CD8-positive, alpha-beta memory T cell (primary cell): ENCODE results near the gene GRID1. TPM values are rescaled to one million over a fixed set of nuclear protein-coding genes. Genes with fewer than 3 reads are reported as not detected.
"Not testable (repeated sequence)": the region's sequence is repeated elsewhere in the genome, so short reads cannot be mapped to it uniquely, and the experiment has no call there.

ENCODE experiments used
- CTCF ChIA-PET: fragments of 350-600 bp; sonication (Branson Sonifier 250); formaldehyde crosslinking; loops from one replicate; lab custom pipeline; 2021; ENCODE audit warnings: antibody characterized with exemption; lab: Charles Lee
- POLR2A ChIA-PET: fragments of 350-600 bp; sonication (Branson Sonifier 250); formaldehyde crosslinking; loops from one replicate; lab custom pipeline; 2021; ENCODE audit warnings: antibody characterized with exemption; lab: Charles Lee
- DNase-seq, 5 donors: peaks; one replicate each; pipeline versions ENCODE4 v3.0.0 to v3.0.0-alpha.2; 2020 to 2022; ENCODE audit warnings: mixed read lengths in 1 of 5
- H3K27ac ChIP-seq: one replicate; pipeline ENCODE4 v1.7.0; 2013; ENCODE audit warnings: low read depth, mild to moderate bottlenecking, low read length, moderate library complexity
- H3K27me3 ChIP-seq: 2 replicates; pipeline ENCODE4 v1.7.0; 2013; ENCODE audit warnings: low read length, mild to moderate bottlenecking; ENCODE audit not compliant: insufficient read depth, poor library complexity, severe bottlenecking
- H3K36me3 ChIP-seq: 2 replicates; pipeline ENCODE4 v1.7.0; 2013; ENCODE audit warnings: mild to moderate bottlenecking, low read length, moderate library complexity; ENCODE audit not compliant: insufficient read depth
- H3K4me1 ChIP-seq: 2 replicates; pipeline ENCODE4 v1.7.0; 2013; ENCODE audit warnings: mild to moderate bottlenecking, low read length, moderate library complexity; ENCODE audit not compliant: insufficient read depth
- H3K4me3 ChIP-seq: 2 replicates; pipeline ENCODE4 v1.7.0; 2013; ENCODE audit warnings: mild to moderate bottlenecking, low read length
- H3K9me3 ChIP-seq: 2 replicates; pipeline ENCODE4 v1.7.0; 2013; ENCODE audit warnings: mild to moderate bottlenecking, low read length
- H3K27ac Mint-ChIP-seq, 8 donors: one replicate each; pipeline ENCODE4 v1.8.0; 2020 to 2021; ENCODE audit warnings: mixed read lengths in 8 of 8, mild to moderate bottlenecking in 6 of 8, inconsistent platforms in 3 of 8, moderate library complexity in 3 of 8
- H3K27me3 Mint-ChIP-seq, 2 donors: one replicate each; pipeline ENCODE4 v1.8.0; 2020 to 2021; ENCODE audit warnings: mixed read lengths in 2 of 2, mild to moderate bottlenecking in 1 of 2, moderate library complexity in 1 of 2
- H3K36me3 Mint-ChIP-seq, 3 donors: one replicate each; pipeline ENCODE4 v1.8.0; 2020 to 2021; ENCODE audit warnings: mixed read lengths in 3 of 3, inconsistent platforms in 1 of 3, mild to moderate bottlenecking in 1 of 3
- H3K4me1 Mint-ChIP-seq, 3 donors: one replicate each; pipeline ENCODE4 v1.8.0; 2020 to 2021; ENCODE audit warnings: mixed read lengths in 3 of 3, inconsistent platforms in 1 of 3, mild to moderate bottlenecking in 1 of 3
- H3K4me3 Mint-ChIP-seq, 7 donors: one replicate each; pipeline ENCODE4 v1.8.0; 2020 to 2021; ENCODE audit warnings: mixed read lengths in 7 of 7, mild to moderate bottlenecking in 6 of 7, moderate library complexity in 4 of 7, inconsistent platforms in 2 of 7
- H3K9me3 Mint-ChIP-seq, 5 donors: one replicate each; pipeline ENCODE4 v1.8.0; 2020 to 2022; ENCODE audit warnings: mixed read lengths in 5 of 5, mild to moderate bottlenecking in 3 of 5, moderate library complexity in 2 of 5, inconsistent platforms in 1 of 5
- polyA plus RNA-seq: library from polyadenylated mRNA; unstranded; fragments of 300-500 nt; fragmentation: Illumina TruSeq; gene quantifications from one replicate; pipeline ENCODE4 v1.2.3, GENCODE V29; 2021
- total RNA-seq, 2 experiments: library from RNA; stranded (reverse); gene quantifications; one replicate each; pipeline ENCODE4 v1.2.3, GENCODE V29; 2021

Gene GRID1
- total and polyA plus RNA-seq, 3 experiments from 2014 or later = not detected

DNA sequence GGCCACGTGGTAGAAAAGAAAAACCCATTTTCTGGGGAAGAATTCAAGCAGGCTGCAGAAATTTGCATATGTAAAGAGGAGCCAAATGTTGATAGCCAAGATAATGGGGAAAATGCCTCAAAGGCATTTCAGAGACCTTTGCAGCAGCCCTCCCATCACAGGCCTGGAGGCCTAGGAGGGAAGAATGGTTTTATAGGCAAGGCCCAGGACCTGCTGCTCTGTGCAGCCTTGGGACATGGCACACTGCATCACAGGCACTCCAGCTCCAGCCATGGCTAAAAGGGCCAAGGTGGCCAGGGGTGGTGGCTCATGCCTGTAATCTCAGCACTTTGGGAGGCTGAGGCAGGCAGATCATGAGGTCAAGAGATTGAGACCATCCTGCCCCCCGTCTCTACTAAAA, 128.5 kb downstream of the GRID1 start:
- H3K9me3 ChIP-seq, CTCF ChIA-PET, H3K4me1 Mint-ChIP-seq, H3K27me3 ChIP-seq, DNase-seq, H3K9me3 Mint-ChIP-seq, H3K27ac Mint-ChIP-seq, H3K4me3 ChIP-seq, POLR2A ChIA-PET, H3K27ac ChIP-seq, H3K4me3 Mint-ChIP-seq, H3K36me3 Mint-ChIP-seq, H3K4me1 ChIP-seq, H3K36me3 ChIP-seq: not testable (repeated sequence)
- peaks cover 0 to 16% of the 10 kb centered on the region in 2 donors for H3K27me3 Mint-ChIP-seq

- no peak for DNase-seq
Measured at GRCh38 chr10:86234541-86235270, 131.9 kb downstream of the GRID1 start.

GRCh38 chr10:86234107-86234506, 132.5 kb downstream of the GRID1 start:
- Mint-ChIP-seq H3K4me3 (no peak overlapping the region), H3K36me3 (no peaks in the 10 kb centered on the region), H3K9me3 (peaks cover 0 to 8% (median 2%) of the 10 kb centered on the region in 5 donors), H3K4me1 (no peaks in the 10 kb centered on the region), H3K27me3 (peaks cover 0 to 13% of the 10 kb centered on the region in 2 donors), H3K27ac (no peak overlapping the region)
- H3K9me3 ChIP-seq = no peaks in the 10 kb centered on the region
- H3K4me3 ChIP-seq = no peak overlapping the region
- H3K27me3 ChIP-seq = no peaks in the 10 kb centered on the region
- no peak for DNase-seq
- POLR2A ChIA-PET = no interaction called here
- H3K4me1 ChIP-seq = no peaks in the 10 kb centered on the region
- H3K27ac ChIP-seq = no peak overlapping the region
- CTCF ChIA-PET = no interaction called here
- no peaks in the 10 kb centered on the region for H3K36me3 ChIP-seq

More at GRCh38 chr10:86234541-86235270, 131.9 kb downstream of the GRID1 start:
- no peak overlapping the region for H3K27ac Mint-ChIP-seq
- H3K4me3 Mint-ChIP-seq = no peak overlapping the region
- H3K27ac ChIP-seq = no peak overlapping the region
- H3K27me3 ChIP-seq = no peaks in the 10 kb centered on the region
- no peaks in the 10 kb centered on the region for H3K4me1 ChIP-seq
- H3K4me1 Mint-ChIP-seq = no peaks in the 10 kb centered on the region
- H3K36me3 ChIP-seq = no peaks in the 10 kb centered on the region
- no peaks in the 10 kb centered on the region for H3K9me3 ChIP-seq
- POLR2A ChIA-PET = no interaction called here
- peaks cover 0 to 8% (median 2%) of the 10 kb centered on the region in 5 donors for H3K9me3 Mint-ChIP-seq
- peaks cover 0 to 13% of the 10 kb centered on the region in 2 donors for H3K27me3 Mint-ChIP-seq
- H3K4me3 ChIP-seq = no peak overlapping the region
- CTCF ChIA-PET = no interaction called here
- no peaks in the 10 kb centered on the region for H3K36me3 Mint-ChIP-seq

GRCh38 chr10:86233131-86233530, 133.5 kb downstream of the GRID1 start:
- ChIA-PET POLR2A (no interaction called here), CTCF (no interaction called here)
- H3K4me3 Mint-ChIP-seq = no peak overlapping the region
- H3K4me1 Mint-ChIP-seq = no peaks in the 10 kb centered on the region
- H3K27ac Mint-ChIP-seq = no peak overlapping the region
- no peak overlapping the region for H3K27ac ChIP-seq
- no peaks in the 10 kb centered on the region for H3K4me1 ChIP-seq
- no peak overlapping the region for H3K4me3 ChIP-seq
- no peaks in the 10 kb centered on the region for H3K36me3 Mint-ChIP-seq
- H3K27me3 ChIP-seq = no peaks in the 10 kb centered on the region
- peaks cover 0 to 13% of the 10 kb centered on the region in 2 donors for H3K27me3 Mint-ChIP-seq
- no peaks in the 10 kb centered on the region for H3K9me3 ChIP-seq
- no peak for DNase-seq
- H3K9me3 Mint-ChIP-seq = peaks cover 0 to 8% (median 2%) of the 10 kb centered on the region in 5 donors
- H3K36me3 ChIP-seq = no peaks in the 10 kb centered on the region

DNA sequence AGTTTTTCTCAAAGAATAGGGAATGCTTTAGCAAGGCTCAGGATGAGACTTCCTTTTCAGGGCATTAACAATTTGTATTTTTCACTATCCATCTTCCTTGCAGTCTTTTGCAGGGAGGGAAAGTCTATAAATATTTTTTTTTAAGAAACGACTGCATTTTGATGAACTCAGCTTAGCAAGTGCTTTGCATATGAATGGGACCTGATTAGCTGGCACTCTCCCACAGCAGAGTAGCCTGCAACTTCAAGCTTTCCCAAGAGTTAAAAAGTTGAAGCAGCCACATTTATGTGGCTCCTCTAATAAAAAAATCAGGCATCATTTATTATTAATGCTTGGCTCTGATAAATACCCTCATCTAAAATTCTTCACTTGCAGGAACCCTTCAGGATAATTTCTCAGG, 134.0 kb downstream of the GRID1 start:
- H3K36me3 ChIP-seq = no peaks in the 10 kb centered on the region
- H3K27ac Mint-ChIP-seq = no peak overlapping the region
- CTCF ChIA-PET = no interaction called here
- no peaks in the 10 kb centered on the region for H3K4me1 Mint-ChIP-seq
- no peak overlapping the region for H3K4me3 ChIP-seq
- no peaks in the 10 kb centered on the region for H3K4me1 ChIP-seq
- H3K36me3 Mint-ChIP-seq = no peaks in the 10 kb centered on the region
- no peaks in the 10 kb centered on the region for H3K27me3 ChIP-seq
- peaks cover 0 to 13% of the 10 kb centered on the region in 2 donors for H3K27me3 Mint-ChIP-seq
- DNase-seq = no peak
- no peaks in the 10 kb centered on the region for H3K9me3 ChIP-seq
- POLR2A ChIA-PET = no interaction called here
- no peak overlapping the region for H3K4me3 Mint-ChIP-seq
- H3K9me3 Mint-ChIP-seq = peaks cover 0 to 6% (median 2%) of the 10 kb centered on the region in 5 donors
- no peak overlapping the region for H3K27ac ChIP-seq

DNA sequence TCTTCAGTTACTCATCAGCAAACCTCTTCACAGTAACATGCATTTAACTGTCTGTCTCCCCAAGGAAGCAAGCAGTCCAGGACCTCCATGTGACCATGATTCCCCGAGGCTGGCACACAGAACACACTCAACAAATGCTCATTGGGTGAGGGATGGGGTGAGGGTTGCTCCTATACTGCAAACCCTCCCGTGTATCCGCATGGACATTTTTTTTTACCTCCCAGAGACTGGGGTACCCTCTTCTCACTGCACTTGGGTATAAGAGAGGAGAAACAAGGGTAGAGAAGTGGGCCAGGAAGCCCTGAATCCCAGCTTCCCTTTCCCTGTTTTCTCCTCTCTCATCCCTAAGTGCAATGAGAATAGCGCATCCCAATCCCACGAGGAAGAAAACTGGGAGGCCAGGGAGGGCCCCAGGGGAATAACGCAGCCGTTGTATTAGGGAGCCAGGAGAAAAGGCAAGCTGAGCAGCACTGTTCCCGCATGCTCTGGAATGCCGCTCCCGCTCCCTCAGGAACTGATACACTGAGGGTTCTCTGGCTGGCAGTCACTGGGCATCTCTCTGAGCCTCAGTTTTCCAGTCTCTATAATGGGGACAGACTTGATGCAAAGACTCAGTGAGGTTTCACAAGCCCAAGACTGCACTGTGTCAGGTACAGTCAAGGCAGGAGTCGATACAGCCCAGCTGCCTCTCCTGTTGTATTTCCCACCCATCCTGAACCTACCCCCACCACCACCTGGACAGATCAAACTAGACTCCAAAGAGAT, 134.6 kb downstream of the GRID1 start:
- DNase-seq = no peak
- Histone ChIP-seq H3K9me3 (no peaks in the 10 kb centered on the region), H3K27ac (no peak overlapping the region), H3K4me1 (no peaks in the 10 kb centered on the region), H3K4me3 (no peak overlapping the region), H3K36me3 (no peaks in the 10 kb centered on the region), H3K27me3 (no peaks in the 10 kb centered on the region)
- Mint-ChIP-seq H3K27me3 (peaks cover 0 to 14% of the 10 kb centered on the region in 2 donors), H3K36me3 (no peaks in the 10 kb centered on the region), H3K4me3 (no peak overlapping the region), H3K4me1 (no peaks in the 10 kb centered on the region), H3K27ac (no peak overlapping the region), H3K9me3 (peaks cover 0 to 3% (median 2%) of the 10 kb centered on the region in 5 donors)
- POLR2A ChIA-PET = no interaction called here
- CTCF ChIA-PET = no interaction called here

DNA sequence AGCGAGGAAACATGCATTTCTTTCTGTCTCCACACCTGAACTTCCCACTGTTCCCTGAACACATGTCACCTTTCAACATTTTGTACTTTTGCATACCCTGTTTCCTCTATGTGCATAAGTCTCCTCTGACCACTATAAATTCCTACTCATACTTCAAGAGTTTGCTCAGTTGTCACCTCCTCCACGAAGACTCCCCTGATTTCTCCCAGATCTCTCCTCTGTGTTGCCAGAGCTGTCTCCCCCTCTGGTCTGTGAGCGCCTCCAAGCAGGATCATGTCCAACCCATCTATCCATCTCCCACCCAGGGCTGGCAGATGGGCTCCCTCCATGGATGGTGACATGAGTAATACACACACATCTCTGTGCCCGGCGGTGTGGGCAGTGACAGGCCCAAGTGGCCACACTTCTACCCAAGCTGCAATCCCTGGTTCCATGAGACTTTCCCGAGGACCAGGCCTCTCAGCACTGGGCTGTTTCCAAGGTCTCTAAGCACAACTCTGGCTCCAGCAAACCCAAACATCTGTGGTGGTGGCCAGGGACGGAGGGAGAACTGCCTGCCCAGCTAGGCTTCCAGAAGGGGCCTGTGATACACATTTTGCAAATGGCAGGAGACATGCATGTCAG, 135.9 kb downstream of the GRID1 start:
- Histone ChIP-seq H3K9me3 (no peaks in the 10 kb centered on the region), H3K4me3 (no peak overlapping the region), H3K36me3 (no peaks in the 10 kb centered on the region), H3K27ac (no peak overlapping the region), H3K27me3 (no peaks in the 10 kb centered on the region), H3K4me1 (no peaks in the 10 kb centered on the region)
- ChIA-PET CTCF (no interaction called here), POLR2A (no interaction called here)
- Mint-ChIP-seq H3K4me1 (no peaks in the 10 kb centered on the region), H3K27ac (no peak overlapping the region), H3K27me3 (peaks cover 0 to 10% of the 10 kb centered on the region in 2 donors), H3K36me3 (no peaks in the 10 kb centered on the region), H3K9me3 (peaks cover 0 to 2% (median 0%) of the 10 kb centered on the region in 5 donors), H3K4me3 (no peak overlapping the region)
- no peak for DNase-seq
